NCI-H146 (cell line): Measurements from ENCODE around the gene KCNQ5.

Experiments
- DNase-seq: peaks from one replicate; lab custom pipeline; 2025; lab: John Stamatoyannopoulos, UW

KCNQ5 gene

GRCh38 chr6:73000460-73000859 is 378.6 kb downstream of the KCNQ5 start:
- DNase-seq, result no peak

GRCh38 chr6:73002588-73002987 is 380.7 kb downstream of the KCNQ5 start:
- no peak for DNase-seq

DNA sequence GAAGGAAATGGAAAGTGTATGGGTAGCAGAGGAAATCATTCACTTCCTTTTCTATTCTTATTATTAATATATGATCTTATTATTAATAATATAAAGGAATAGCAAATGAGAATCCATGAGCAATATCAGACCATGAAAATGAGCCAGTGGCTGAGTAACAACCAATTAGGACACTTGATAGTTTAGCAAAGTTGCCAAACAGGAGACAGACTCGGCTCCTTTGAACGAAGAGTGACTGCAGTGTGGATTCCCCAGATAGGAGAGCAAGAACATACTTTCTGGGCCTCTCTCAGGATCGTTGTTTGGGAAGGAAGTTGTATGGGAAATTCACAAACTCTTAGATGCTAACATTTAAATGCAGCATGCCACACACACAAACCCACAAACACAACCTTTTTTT is 381.4 kb downstream of the KCNQ5 start:
- no peak for DNase-seq

GRCh38 chr6:73004231-73004630 is 382.4 kb downstream of the KCNQ5 start:
- DNase-seq, result no peak

- DNase-seq, result no peak
Observed at GRCh38 chr6:73004861-73005260, 383.0 kb downstream of the KCNQ5 start.

GRCh38 chr6:73006146-73006545 is 384.3 kb downstream of the KCNQ5 start:
- no peak for DNase-seq

DNA sequence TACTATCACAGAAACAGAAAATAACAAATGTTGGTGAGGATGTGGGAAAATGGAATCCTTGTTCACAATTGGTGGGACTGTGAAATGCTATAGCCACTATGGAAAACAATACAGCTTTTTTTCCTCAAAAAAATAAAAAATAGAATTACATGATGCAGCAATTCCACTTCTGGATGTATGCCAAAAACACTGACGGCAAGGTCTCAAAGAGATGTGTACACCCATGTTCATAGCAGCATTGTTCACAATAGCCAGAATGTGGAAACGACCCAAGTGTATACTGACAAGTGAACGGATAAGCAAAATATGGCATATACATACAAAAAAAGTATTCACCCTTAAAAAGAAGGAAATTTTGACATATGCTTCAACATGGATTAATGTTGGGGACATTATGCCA is 390.1 kb downstream of the KCNQ5 start:
- DNase-seq, result no peak

DNA sequence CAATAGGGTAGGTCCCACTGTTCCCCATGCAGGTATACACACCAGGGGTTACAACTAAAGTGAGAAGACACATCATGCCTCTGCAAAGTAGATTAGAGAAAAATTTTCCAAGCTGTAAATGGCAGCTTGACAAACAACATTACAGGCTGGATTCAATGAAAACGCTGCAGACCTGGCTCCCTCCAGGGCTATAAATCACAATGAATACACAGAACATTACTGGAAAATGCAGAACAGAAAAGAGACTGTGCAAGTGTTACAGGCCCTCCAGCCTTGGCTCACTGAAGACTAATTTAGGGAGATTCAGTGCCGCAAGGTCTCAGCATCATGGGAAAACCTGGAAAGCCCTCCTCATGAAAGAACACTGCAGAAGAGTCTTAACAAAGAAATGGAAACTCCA is 395.6 kb downstream of the KCNQ5 start:
- no peak for DNase-seq

DNA sequence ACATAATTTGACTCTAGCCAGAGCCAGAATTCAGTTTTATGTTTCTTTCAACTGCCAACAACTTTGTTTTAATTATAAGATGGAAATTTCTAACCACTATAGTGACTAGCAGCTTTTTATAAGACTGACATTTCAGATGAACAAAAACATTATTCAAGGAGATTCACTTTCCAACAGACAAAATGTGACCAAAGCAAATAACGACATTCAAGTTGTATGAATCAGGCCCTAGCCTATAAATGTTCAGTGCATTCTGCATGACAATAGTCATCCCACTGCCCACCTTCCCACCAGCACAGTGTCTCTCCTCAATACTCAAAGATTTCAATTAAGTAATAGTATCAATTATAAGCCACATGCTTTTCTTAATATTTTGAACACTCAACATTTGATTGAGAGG is 402.7 kb downstream of the KCNQ5 start:
- DNase-seq, result no peak

DNA sequence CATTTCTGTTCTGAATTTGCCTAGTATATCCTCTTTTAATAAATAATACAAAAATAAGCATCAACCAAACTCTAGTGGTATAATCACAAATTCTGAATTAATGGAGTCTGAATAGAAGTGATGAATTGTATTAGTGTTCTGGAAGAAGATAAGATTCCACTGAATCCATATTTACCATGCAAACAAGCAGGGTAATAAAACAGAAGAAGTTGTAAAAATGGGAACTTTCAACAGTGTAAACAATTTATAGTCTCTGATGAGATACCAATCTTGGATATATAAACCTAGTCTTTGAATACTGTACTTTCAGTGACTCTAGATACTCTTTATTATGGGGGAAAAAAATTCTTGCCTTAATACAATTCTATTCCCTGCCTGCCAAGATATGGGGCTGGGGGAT is 405.8 kb downstream of the KCNQ5 start:
- no peak for DNase-seq

DNA sequence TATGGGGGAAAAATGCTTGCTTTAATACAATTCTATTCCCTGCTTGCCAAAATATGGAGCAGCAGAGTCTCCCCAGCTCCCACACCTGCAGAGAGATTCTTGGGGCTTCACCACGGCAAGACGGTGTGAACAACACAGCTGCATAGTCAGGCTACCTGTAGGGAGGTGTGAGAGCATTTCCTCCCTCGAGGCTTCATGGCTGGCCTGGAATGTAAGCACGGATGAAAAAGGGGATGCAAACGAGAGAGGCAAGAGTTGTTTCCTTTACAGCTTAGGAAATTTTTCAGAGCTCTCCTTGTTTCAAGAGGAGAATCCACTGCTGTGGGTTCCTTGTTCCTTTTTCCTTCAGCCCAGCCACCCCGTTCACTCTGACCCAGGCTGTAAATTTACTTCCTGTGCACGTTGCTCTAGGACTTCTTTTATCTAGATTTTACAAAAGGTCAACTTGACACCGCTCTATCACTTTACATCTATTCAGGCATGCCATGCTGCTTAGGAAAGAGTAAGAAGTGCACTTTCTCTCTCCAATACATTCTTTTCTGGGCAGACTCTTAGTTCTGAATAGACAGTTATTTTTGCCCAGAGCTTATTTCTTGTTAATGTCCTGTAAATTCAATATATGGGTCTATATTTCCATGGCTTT is 406.4 kb downstream of the KCNQ5 start:
- no peak for DNase-seq

DNA sequence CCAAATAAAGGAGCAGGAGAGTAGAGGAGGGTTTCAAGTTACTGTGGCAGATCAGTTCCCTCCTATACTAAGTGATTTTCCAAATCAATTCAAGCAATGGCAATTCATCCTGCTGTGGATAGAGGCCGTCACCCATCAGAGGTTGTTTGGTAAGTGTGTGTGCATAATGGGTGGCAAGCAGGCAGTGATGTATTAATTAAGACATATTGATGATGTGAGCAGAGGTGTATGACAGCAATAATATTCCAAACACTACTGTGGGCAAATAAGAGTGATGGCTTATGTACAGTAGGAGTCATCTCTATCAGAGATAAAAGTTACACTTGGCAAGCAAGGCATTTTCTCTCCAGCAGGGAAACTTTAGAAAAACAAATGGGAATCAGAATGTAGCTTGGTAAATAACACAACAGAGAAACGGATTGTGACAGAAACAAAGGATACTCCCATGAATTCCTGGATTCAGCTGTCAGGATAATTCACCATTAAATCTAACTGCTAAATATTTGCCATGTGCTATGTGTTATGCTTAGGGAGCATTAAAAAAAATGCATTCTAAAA is 407.1 kb downstream of the KCNQ5 start:
- DNase-seq, result no peak

- DNase-seq, result no peak
Observed at GRCh38 chr6:73030257-73030656, 408.4 kb downstream of the KCNQ5 start.

DNA sequence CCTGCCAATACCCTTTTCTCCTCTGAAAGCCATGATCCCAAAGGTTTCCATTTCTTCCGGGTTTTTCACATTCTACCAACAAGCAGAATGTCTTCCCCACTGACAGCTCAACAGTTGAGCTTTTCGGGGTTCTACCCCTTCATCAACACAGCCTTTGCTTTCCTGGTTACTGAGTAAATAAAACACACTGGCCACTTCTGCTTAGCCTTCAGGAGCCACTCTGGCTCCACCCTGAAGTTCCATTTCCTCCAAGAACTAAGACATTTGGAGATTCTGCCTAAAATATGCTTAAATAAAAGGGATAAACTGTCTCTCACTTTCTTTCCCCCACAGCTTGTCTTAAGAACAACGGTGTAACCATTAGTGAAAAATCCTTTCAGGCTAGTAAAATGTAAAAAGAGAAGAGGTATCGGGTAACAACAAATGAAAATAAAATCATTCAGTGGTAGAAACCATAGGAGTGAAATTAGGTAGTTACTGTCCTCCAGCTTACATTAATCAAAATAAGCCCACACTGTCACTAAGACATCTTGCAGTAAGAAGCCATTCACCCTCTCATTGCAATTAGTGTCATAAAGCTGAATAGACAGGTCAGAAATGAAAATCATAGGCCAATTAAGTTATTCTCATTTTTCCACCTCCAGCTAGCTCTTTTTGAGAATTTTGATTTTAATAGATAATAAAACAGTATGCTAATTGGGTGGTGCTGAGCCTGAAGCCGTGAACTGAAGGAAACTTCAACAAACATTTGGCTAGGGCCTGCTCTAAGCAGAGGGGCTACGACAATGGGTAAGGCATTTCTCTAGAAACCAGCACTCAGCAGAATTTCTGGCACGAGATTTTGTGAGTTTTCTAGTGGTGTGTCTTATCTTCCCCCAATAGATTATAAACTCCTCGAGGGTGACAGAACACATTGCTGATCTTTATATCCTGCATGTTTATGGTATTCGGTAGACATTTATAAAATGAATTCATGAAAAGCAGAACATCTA is 409.2 kb downstream of the KCNQ5 start:
- DNase-seq, result no peak

DNA sequence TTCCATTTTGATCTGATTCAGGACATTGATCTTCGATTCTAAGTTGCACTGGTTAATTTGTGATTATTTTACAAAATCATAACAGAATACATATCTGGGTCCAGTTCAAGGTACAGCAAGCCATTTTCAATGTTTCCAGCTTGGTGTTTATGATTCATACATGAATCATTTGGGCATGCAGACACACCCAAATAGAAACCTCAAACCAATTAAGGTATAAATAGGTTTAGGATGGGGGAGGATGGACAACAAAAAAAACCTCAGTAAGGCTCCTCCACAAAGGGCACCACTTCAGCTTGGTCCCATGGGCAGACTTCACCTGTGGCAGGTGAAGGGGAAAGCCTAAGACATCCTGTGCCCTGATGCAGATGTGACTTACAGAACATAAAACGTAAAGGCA is 410.7 kb downstream of the KCNQ5 start:
- no peak for DNase-seq

DNA sequence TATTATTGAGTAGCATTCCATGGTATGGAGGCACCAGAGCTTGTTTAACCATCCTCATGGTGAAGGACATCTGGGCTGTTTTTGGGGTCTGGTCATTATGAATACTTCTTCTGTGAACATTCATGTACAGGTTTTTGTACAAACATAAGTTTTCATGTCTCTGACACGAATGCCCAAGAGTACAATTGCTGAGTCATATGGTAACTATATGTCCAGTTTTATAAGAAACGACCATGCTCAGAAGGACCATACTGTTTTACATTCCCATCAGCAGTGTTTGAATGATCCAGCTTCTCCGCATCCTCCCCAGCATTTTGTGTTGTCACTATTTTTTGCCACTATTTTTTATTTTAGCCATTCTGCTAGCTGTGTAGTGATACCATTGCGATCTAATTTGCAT is 414.8 kb downstream of the KCNQ5 start:
- no peak for DNase-seq

DNA sequence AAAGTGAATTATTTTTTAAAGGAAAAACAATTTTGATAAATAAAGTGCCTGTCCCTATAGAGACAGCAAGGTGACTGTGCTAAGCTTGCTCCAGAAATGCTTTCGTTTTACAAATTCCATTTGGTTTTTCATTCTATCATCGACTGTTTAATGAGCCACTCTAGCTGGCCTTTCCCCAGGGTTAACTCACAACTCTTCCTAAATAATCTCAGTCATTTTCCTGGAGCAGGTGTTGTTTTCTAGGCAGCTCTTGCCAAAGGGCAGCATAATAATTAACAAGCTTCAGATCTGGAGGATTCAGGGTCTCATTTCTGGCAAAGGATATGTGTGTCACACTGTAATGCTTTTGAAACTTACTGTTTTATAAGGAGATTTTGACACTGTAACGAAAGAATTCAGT is 419.2 kb downstream of the KCNQ5 start:
- no peak for DNase-seq

- no peak for DNase-seq
Observed at GRCh38 chr6:73042892-73043291, 421.0 kb downstream of the KCNQ5 start.

- no peak for DNase-seq
Observed at GRCh38 chr6:73043446-73043845, 421.6 kb downstream of the KCNQ5 start.

- DNase-seq, result no peak
Observed at GRCh38 chr6:73045609-73046008, 423.7 kb downstream of the KCNQ5 start.

DNA sequence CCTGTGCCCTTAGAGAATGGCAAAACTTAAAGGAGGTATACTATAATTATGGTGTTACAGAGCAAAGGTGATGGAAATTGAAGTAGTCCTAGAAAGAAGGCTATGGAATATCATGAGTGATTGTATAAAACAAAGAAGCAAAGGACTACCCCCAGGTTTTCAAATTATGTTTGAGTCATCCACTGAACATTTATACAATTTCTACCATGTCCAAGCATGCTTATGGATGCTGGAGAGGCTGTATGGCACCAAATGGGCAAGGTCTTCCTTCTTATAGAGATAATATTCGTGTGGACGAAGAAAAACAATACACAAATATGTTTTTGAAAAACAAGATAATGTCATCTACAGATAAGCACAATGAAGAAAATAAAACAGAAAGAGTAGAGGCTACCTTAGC is 425.9 kb downstream of the KCNQ5 start:
- no peak for DNase-seq

DNA sequence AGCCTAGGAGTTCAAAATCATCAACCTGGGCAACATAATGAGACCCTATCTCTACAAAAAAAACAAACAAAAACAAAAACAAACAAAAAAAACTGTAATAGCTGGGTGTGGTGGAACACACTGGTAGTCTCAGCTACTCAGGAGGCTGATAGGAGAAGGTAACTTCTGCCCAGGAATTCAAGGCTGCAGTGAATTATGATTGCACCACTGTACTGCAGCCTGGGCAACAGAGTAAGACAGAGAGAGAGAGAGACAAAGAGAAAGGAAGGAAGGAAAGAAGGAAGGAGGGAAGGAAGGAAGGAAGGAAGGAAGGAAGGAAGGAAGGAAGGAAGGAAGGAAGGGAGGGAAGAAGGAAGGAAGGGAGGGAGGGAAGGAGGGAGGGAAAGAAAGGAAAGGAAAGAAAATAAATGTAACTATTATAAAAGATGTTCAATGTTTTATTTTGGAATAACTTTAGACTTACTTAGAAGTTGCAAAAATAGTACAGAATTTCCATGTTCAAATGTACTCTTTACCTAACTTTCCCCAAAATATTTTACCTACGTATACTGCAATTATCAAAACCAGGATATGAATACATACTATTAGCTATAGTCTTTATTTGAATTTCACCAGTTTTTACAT is 428.2 kb downstream of the KCNQ5 start:
- DNase-seq, result no peak

GRCh38 chr6:73050706-73051105 is 428.8 kb downstream of the KCNQ5 start:
- no peak for DNase-seq
